GM21619 (cell line): ENCODE results near the gene CTNS.

Experiments used
- ATAC-seq: cut with Tn5 transposase; IDR thresholded peaks from one replicate; pipeline ENCODE4 v1.9.1; 2021; ENCODE audit not compliant: unreplicated experiment

The CTNS gene

GRCh38 chr17:3622977-3623594 lies 13.5 kb upstream of the CTNS start:
- ATAC-seq = no peak

DNA sequence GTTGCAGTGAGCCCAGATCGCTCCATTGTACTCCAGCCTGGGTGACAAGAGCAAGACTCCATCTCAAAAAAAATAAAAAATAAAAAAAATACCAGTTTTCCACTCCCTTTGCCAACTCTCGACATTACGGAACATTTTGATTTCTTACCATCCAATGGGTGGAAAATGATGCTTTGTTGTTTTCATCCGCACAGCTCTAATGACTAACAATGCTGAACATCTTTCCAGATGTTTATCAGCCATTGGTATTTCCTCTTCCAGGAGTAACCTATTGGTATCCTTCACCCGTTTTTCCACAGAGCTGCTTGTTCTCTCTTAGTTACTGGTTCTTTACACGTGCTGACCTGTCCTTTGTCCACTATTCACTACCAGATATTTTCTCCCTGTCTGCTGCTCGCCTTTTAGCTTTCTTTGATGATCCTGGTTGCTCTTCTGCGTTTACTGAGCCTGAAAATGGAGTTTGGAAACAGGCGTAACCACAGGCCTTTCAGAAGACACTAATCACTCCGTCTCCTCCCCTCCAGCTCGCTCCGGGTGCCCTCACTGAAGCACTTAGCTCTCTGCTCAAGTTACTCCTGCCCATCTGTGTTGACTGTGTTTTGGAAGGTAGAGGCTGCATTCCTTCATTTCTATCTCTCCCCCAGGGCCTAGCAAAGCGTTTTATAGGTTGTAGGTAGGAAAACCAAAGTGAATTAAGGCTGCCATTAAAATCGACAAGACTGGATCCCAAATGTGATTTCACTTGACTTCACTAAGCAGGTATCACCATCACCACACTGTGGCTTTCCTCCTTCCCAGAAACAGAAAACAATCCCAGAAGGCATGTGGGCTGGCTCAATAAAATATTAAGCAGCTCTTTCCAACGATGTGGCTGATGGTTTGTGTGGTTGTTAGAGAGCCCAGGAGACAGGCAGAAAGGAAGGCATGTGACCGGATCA lies 9.5 kb upstream of the CTNS start:
- no peak for ATAC-seq

DNA sequence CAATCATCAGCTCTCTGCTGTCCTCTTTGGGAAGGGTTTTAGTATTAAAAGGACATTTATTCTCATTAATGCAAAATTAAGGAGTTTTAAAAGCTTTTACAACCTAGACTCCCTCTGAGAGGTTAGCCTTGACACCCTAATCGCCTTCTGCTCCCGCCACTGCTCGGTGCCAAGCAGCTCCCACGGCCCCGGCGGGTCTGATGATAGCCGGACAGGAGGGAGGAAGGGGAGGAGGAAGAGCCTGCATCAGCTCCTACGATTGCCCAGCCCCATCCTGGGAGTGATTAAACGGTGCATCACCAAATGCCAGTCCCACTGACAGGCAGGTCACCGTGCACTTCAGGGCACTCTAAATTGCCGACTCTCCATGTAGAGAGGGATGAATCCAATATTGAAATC lies 8.8 kb upstream of the CTNS start:
- ATAC-seq = no peak

DNA sequence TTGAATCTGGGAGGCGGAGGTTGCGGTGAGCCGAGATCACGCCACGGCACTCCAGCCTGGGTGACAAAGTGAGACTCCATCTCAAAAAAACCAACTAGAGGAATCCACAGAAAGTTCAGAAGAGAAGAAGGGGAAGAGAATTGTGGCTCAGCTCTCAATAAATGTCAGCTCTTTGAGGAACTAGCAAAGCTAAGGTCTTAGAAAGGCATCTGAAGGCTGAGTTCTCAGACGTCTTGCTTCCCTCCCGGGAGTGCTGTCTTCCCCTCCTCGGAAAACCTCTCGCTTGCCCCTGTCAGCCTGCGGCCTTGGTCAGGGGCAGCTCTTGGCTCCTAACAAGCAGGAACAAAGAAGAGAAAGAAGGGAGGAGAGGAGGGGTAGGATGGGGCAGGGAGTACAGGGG lies 5.8 kb upstream of the CTNS start:
- no peak for ATAC-seq

GRCh38 chr17:3632287-3632686 lies 4.3 kb upstream of the CTNS start:
- no peak for ATAC-seq

DNA sequence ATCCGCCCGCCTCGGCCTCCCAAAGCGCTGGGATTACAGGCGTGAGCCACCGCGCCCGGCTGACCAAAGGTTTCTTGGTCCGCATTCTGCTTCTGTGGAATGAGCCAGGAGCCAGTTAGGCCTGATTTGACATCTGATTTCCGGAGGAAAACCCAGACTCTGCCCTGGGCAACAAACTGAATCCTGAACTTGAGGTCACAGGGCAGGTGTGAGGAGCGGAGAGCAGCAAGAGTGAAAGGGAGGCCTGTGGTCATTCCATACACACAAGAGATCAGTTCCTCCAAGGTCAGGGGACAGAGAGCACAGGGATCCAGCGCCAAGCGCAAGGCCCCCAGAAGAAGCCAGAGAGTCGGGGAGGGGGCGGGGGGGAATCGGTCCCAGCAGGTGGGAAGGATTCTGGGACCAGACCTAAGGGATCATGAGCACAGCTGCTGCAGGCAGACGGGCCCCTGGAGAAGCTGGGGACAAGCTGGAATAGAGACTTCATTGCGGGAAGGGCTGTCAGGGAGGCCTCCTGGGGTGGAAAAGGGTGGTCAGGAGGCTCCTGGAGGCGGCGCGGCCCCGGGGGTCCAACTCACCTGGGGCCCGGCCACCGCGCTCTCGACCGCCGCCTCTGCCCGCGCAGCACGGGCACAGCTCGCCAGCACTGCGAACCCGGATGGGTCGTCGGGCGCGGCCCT lies 946 bp upstream of the CTNS start:
- ATAC-seq = peak; percentile 25

DNA sequence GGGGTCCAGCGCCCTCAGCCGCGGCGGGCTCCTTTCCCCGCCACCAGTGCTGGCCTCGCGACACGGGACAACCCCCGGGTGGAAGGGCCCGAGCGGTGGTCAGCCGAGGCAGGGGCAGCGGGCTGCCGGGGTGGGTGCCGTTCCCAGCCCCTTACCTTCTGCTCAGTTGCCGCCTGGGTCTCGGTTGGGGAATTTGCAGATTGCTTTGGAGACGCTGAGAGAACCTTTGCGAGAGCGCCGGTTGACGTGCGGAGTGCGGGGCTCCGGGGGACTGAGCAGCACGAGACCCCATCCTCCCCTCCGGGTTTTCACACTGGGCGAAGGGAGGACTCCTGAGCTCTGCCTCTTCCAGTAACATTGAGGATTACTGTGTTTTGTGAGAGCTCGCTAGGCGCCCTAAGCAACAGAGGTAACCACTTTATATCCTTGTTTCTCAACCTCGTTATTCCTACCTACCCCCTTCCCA lies 381 bp downstream of the CTNS start:
- peak; percentile 15 for ATAC-seq

DNA sequence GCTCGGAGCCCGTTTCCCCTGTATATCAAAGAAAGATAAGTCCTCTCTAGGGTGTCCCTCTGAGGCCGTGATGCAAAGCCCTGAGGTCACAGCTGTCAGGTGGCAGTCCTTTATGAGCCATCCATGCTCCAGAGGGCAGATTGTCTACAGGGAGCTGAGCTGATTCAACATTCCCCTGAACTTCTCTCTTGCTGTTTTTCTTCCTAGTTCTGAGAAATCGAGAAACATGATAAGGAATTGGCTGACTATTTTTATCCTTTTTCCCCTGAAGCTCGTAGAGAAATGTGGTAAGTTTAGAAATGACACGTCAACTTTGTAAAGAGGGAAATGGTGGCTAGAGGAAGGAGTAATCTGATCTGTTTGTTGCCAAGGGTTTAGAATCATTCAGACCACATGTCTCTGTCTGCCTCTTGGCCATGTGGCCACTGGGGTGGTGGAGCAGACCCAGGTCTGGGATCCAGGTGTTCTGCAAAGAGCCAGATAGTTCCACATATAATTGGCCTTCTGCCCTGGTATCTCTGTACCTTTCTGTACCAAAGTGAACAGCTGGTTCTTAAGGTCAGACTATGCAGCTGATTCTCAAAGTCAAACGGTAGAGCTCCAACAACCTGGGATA lies 3.5 kb downstream of the CTNS start:
- ATAC-seq = no peak

DNA sequence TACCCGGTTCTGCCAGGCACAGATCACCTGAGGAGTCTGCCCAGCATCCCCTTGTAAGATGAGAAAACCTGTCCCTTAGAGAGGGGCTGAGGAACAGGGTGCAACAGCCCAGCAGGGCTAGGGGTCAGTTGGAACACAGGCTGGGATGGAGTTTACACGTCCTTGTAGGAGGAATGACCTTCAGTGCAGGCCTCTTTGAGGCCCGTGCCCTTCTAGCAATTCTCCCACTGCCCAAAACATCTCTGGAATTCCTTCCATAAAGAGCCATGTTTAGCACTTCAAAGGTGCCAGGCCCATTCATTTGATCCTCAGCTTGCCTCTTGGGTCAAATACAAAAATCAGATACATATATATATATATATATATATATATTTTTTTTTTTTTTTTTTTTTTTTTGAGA lies 4.5 kb downstream of the CTNS start:
- ATAC-seq = no peak

DNA sequence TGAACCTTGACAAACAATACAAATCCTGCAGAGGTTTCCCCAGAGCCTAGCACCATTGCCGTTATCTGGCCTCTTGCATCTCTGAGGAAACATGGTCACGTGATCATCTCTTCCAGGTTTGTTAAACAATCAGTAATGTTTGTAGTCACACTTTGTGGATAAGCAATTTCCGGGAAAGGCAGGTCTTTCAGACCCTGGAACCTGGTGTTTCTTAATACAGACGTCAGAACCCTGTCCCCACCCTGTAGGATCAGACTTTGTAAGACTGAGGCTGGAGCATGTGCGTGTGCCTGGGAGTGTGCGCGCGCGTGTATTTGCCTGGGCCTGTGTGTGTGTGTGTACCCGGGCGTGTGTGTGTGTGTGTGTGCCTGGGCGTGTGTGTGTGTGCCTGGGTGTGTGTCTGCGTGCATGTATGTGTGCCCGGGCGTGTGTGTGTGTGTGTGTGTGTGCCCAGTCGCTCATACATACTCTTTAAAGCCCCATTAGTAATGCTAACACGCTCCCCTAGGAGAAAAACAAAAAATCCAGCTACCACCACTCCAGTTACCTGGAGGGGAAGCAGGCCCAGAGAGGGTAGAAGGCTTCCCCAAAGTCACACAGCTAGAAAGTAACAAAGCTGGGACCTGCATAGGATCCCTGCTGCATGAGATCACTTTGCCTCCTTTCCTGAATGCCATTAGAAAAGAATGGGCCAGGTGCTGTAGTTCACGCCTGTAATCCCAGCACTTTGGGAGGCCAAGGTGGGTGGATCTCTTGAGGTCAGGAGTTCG lies 5.3 kb downstream of the CTNS start:
- ATAC-seq = no peak

GRCh38 chr17:3643889-3644349 lies 7.4 kb downstream of the CTNS start:
- no peak for ATAC-seq

- ATAC-seq = no peak
These were observed 8.8 kb downstream of the CTNS start for GRCh38 chr17:3645310-3645709.

DNA sequence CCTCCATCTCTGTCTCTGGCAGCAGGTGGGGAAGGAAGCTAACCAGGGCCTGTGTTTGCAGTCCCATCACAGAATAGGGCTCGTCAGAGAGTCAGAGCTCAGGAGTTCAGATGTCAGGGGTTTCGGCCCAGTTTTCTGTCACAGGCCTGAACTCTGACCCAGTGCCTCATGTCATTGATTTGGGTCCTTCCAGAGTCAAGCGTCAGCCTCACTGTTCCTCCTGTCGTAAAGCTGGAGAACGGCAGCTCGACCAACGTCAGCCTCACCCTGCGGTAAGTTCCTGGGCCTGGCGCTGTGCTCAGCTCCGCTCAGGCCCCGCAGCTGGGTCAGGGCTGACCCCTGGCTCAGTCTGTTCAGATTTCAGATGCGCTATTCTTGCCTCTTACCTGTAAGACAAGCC lies 10.7 kb downstream of the CTNS start:
- ATAC-seq = no peak

DNA sequence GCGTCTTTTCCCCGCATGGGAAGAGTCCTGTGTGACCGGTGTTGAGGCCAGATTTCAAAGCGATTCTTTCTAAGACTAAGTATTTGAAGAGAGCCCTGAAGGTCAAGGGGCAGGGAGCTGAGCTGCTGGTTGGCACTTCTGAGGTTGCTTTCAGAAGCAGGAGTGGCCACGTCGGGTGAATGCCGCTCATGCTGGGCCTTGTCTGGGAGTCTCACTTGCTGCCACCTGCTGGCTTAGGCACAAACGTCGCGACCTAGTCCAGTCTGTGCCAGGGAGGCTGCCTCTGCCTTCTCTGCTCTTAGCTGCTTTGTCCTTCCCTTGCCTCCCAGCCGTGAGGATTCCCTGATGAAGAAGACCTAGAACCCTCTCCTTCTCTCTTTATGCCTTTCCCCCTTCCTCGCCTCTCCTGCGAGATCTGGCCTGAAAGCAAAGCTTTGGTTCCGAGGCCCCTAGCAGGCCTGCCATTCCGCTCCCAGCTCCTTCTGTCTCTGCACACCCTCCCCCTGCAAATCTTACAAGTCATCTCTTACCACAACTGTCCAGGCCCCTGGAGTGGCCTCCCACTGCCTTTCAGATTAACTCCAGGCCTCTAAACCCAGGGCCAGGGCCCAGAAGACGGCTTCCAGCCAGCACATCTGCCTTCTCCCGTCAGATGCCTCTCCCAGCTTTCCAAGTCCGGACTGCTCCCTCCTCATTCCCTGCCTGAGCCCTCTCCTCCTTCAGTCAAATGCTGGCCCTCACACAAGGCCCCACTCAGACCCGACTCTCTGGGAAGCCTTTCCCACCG lies 11.4 kb downstream of the CTNS start:
- ATAC-seq = no peak

DNA sequence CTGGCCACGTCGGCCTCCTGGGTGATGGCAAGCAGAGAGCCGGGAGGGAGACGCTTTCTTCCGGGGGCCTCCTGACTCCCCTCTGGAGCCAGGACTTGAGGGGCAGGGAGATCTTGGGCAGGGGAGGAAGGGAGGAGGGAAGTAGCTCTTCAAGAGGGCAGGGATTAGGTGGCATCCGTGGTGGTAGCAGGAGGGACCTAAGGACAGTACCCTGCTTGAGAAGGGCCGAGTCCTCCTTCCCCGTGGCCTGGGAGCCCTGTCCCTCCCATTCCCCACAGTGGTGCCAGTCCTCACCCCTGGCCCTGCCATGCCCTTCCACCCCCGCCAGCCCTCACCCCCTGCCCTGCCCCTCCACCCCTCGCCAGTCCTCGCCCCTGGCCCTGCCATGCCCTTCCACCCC lies 19.2 kb downstream of the CTNS start:
- ATAC-seq = no peak

- ATAC-seq = no peak
These were observed 19.8 kb downstream of the CTNS start for GRCh38 chr17:3656353-3656752.

GRCh38 chr17:3656755-3657587 lies 20.4 kb downstream of the CTNS start:
- no peak for ATAC-seq

GRCh38 chr17:3657588-3657869 lies 21.0 kb downstream of the CTNS start:
- no peak for ATAC-seq
